ENCODE measurements around the gene ATP9B. TPM values are rescaled to one million over a fixed set of nuclear protein-coding genes. Genes with fewer than 3 reads are reported as not detected.

Gene ATP9B
- total and polyA plus RNA-seq, 4 donors = 12.6 to 77.0 (median 29.9) TPM

DNA sequence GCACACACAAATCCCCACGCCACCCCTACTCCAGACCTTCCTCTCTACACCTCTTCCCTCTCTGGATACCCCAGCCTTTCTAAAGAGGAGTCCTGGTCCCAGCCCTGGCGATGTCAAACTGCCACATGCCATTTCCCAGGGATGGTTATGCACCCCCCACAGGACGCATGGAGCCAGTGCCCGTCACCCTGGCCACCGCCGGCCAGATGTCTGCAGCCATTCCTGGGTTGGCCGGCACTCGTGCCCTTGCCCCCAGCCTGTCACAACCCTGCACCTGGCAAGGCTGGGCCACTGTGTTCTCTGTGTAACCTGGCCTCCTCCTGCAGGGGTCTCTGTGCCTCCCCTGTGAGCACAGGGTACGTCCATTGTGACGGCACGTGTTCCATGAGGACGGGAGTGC is 268.4 kb downstream of the ATP9B start:
- TF ChIP-seq, protein P1, sequence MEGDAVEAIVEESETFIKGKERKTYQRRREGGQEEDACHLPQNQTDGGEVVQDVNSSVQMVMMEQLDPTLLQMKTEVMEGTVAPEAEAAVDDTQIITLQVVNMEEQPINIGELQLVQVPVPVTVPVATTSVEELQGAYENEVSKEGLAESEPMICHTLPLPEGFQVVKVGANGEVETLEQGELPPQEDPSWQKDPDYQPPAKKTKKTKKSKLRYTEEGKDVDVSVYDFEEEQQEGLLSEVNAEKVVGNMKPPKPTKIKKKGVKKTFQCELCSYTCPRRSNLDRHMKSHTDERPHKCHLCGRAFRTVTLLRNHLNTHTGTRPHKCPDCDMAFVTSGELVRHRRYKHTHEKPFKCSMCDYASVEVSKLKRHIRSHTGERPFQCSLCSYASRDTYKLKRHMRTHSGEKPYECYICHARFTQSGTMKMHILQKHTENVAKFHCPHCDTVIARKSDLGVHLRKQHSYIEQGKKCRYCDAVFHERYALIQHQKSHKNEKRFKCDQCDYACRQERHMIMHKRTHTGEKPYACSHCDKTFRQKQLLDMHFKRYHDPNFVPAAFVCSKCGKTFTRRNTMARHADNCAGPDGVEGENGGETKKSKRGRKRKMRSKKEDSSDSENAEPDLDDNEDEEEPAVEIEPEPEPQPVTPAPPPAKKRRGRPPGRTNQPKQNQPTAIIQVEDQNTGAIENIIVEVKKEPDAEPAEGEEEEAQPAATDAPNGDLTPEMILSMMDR (IDR thresholded peaks at IDR 0.05; ENCODE audit: control extremely low read depth, extremely low read depth) = no peak
- Histone ChIP-seq H3K9ac (ENCODE audit: insufficient read depth in 1 of 2, low read length in 2 of 2) (no peak overlapping the region), H3K4me3 (no peak overlapping the region), H3K27me3 (ENCODE audit: control insufficient read depth in 3 of 3, insufficient read depth in 3 of 3, low read length in 2 of 3) (no peaks in the 10 kb centered on the region), H3K9me3 (ENCODE audit: control insufficient read depth in 4 of 4, insufficient read depth in 3 of 4, low read length in 3 of 4) (peaks cover 0 to 4% (median under 1%) of the 10 kb centered on the region in 4 donors), H3K27ac (ENCODE audit: low read depth in 1 of 2, low read length in 1 of 2) (no peak overlapping the region), H3K4me1 (ENCODE audit: control insufficient read depth in 5 of 5, insufficient read depth in 5 of 5, low read length in 5 of 5) (no peaks in the 10 kb centered on the region), H3K36me3 (ENCODE audit: control insufficient read depth in 4 of 4, insufficient read depth in 4 of 4, low read length in 4 of 4) (peaks cover 0 to 33% (median 19%) of the 10 kb centered on the region in 4 donors)
- WGBS, 2 donors = 91 to 95% methylated on average over 12 of the region's 12 CpGs
- no peak for DNase-seq
- ATAC-seq (ENCODE audit: insufficient read depth, low FRiP score) = no peak

DNA sequence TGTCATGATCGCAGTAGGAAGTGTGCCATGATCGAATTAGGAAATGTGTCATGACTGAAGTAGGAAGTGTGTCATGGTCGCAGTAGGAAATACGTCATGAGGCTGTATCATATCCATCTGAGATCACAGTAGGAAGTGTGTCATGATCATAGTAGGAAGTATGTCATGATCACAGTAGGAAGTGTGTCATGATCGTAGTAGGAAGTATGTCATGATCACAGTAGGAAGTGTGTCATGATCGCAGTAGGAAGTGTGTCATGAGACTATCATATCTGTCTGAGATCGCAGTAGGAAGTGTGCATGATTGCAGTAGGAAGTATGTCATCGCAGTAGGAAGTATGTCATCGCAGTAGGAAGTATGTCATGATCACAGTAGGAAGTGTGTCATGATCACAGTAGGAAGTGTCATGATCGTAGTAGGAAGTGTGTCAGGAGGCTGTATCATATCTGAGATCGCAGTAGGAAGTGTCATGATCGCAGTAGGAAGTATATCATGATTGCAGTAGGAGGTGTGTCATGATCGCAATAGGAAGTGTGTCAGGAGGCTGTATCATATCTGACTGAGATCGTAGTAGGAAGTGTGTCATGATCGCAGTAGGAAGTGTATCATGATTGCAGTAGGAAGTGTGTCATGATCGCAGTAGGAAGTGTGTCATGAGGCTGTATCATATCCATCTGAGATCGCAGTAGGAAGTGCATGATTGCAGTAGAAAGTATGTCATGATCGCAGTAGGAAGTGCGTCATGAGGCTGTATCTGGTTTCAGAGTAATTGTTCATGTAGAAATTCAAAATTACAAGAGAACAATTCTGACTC is 270.1 kb downstream of the ATP9B start:
- H3K9ac ChIP-seq (ENCODE audit: insufficient read depth in 1 of 2, low read length in 2 of 2) = no peak overlapping the region
- peaks cover 0 to 31% (median 21%) of the 10 kb centered on the region in 4 donors for H3K36me3 ChIP-seq (ENCODE audit: control insufficient read depth in 4 of 4, insufficient read depth in 4 of 4, low read length in 4 of 4)
- TF ChIP-seq, protein P1 (IDR thresholded peaks at IDR 0.05; ENCODE audit: control extremely low read depth, extremely low read depth) = no peak
- H3K4me3 ChIP-seq = no peak overlapping the region
- ATAC-seq (ENCODE audit: insufficient read depth, low FRiP score) (no peak), DNase-seq (no peak)
- H3K9me3 ChIP-seq (ENCODE audit: control insufficient read depth in 4 of 4, insufficient read depth in 3 of 4, low read length in 3 of 4) = peaks cover 0 to 4% (median under 1%) of the 10 kb centered on the region in 4 donors
- H3K27me3 ChIP-seq (ENCODE audit: control insufficient read depth in 3 of 3, insufficient read depth in 3 of 3, low read length in 2 of 3) = no peaks in the 10 kb centered on the region
- peaks cover 0 to 2% (median 0%) of the 10 kb centered on the region in 5 donors for H3K4me1 ChIP-seq (ENCODE audit: control insufficient read depth in 5 of 5, insufficient read depth in 5 of 5, low read length in 5 of 5)
- 81 to 92% methylated on average over 19 of the region's 19 CpGs for WGBS, 2 donors
- H3K27ac ChIP-seq (ENCODE audit: low read depth in 1 of 2, low read length in 1 of 2) = no peak overlapping the region

DNA sequence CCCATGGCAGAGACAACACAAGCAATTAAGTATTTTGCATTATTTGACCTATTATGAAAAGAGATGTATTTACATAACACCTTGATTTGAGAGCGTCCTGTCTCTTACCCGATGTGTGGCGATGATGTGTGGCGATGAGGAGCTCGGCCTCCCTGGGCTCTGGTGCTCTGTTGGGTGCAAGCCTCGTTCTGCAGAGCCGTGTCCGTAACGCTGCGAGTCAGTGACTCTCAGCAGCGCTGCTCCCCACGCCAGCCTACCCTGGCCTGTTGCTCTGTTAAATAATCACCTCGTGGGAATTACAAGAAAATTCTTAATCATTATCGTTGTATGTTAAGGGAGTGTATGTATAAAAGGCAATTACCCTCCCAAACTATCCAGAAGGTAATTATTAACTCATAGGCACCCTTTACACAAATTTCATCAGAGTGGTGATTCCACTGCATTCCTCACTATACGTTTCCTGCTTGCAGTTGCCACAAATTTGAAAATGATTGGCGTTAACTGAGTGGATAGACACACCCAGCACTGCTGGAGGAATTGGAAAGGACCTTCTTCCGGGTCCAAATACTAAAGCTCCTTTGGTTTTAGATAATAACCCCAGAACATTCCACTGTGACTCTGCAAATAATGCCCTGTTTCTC is 274.5 kb downstream of the ATP9B start:
- Histone ChIP-seq H3K4me3 (no peak overlapping the region), H3K27me3 (ENCODE audit: control insufficient read depth in 3 of 3, insufficient read depth in 3 of 3, low read length in 2 of 3) (no peaks in the 10 kb centered on the region), H3K36me3 (ENCODE audit: control insufficient read depth in 4 of 4, insufficient read depth in 4 of 4, low read length in 4 of 4) (peaks cover 11 to 40% (median 35%) of the 10 kb centered on the region in 4 donors), H3K4me1 (ENCODE audit: control insufficient read depth in 5 of 5, insufficient read depth in 5 of 5, low read length in 5 of 5) (peaks cover 0 to 2% (median 0%) of the 10 kb centered on the region in 5 donors), H3K27ac (ENCODE audit: low read depth in 1 of 2, low read length in 1 of 2) (peak overlapping the region in 1 of 2 donors; percentile 77), H3K9ac (ENCODE audit: insufficient read depth in 1 of 2, low read length in 2 of 2) (no peak overlapping the region), H3K9me3 (ENCODE audit: control insufficient read depth in 4 of 4, insufficient read depth in 3 of 4, low read length in 3 of 4) (peaks cover 0 to 4% (median under 1%) of the 10 kb centered on the region in 4 donors)
- whole genome bisulfite sequencing, 2 donors = 74 to 89% methylated on average over 17 of the region's 17 CpGs
- DNase-seq = peak in 1 of 3 donors; percentile 51
- ATAC-seq (ENCODE audit: insufficient read depth, low FRiP score) = peak; percentile 58
- TF ChIP-seq, protein P1 (IDR thresholded peaks at IDR 0.05; ENCODE audit: control extremely low read depth, extremely low read depth) = no peak

Measured in lung (tissue), 12 donors.